Gastroesophageal sphincter (tissue), 4 donors: ENCODE data around the gene MIS18A. TPM values are rescaled to one million over a fixed set of nuclear protein-coding genes. Genes with fewer than 3 reads are reported as not detected.
A peak's percentile ranks its signal among the peaks of the same experiment; 100 is the strongest.

Source experiments
- ATAC-seq: fragments of 150-250 bp; one replicate; pipeline ENCODE4 v1.9.1; 2016; ENCODE audit warnings: mild to moderate bottlenecking, moderate library complexity
- H3K27ac ChIP-seq, 4 donors: fragments of 200-600 bp; sonication (generic) in 3 of 4; 1 replicate in 3 of 4; 2 replicates in 1 of 4; pipeline ENCODE4 v1.5.1; 2016 to 2019
- H3K27me3 ChIP-seq: fragments of 200-600 bp; sonication (generic); one replicate; pipeline ENCODE4 v1.5.1; 2019
- H3K36me3 ChIP-seq, 2 donors: fragments of 200-600 bp; sonication (generic); one replicate each; pipeline ENCODE4 v1.5.1; 2019; ENCODE audit warnings: control low read depth in 1 of 2
- H3K4me1 ChIP-seq, 3 donors: fragments of 200-600 bp; sonication (generic); 1 replicate in 2 of 3; 2 replicates in 1 of 3; pipeline ENCODE4 v1.5.1; 2016 to 2019; ENCODE audit warnings: control low read depth in 2 of 3
- H3K4me3 ChIP-seq, 2 donors: fragments of 200-600 bp; sonication (generic); one replicate each; pipeline ENCODE4 v1.5.1; 2019; ENCODE audit warnings: mild to moderate bottlenecking in 1 of 2, moderate library complexity in 1 of 2
- H3K9me3 ChIP-seq, 3 donors: fragments of 200-600 bp; sonication (generic); one replicate each; pipeline ENCODE4 v1.5.1; 2017 to 2019; ENCODE audit warnings: control low read depth in 2 of 3
- EP300 ChIP-seq: sonication (generic); formaldehyde crosslinking; IDR thresholded peaks from one replicate; pipeline ENCODE4 v1.6.1; 2017; ENCODE audit warnings: antibody characterized with exemption, mild to moderate bottlenecking
- POLR2A ChIP-seq, 2 donors: fragments of 450-650 bp; IDR thresholded peaks; one replicate each; pipeline ENCODE4 v1.6.1; 2017; ENCODE audit warnings: antibody characterized with exemption in 2 of 2, mild to moderate bottlenecking in 2 of 2, moderate library complexity in 1 of 2
- POLR2AphosphoS5 ChIP-seq: sonication (generic); formaldehyde crosslinking; IDR thresholded peaks from one replicate; pipeline ENCODE4 v1.6.1; 2017; ENCODE audit warnings: antibody characterized with exemption
- WGBS, 2 donors: methylation state at CpG; one replicate each; pipeline ENCODE4 v1.1.5; 2018; ENCODE audit warnings: low coverage in 1 of 2; 5-methylcytosine and 5-hydroxymethylcytosine counted together
- total RNA-seq, 4 donors: library from RNA; depleted of rRNA; stranded (reverse); fragments of >200 nt; gene quantifications; one replicate each; pipeline ENCODE4 v1.1.0, GENCODE V29; 2016
- TF ChIP-seq, protein P1 (sequence below), 4 experiments: fragments of 200-600 bp in 2 of 4; fragments of 450-650 bp in 2 of 4; sonication (generic) in 1 of 4; IDR thresholded peaks; one replicate each; pipeline ENCODE4 v1.5.1; 2017 to 2019; ENCODE audit warnings: antibody characterized with exemption in 4 of 4, mild to moderate bottlenecking in 2 of 4, moderate library complexity in 2 of 4

Gene MIS18A
- total RNA-seq, 4 donors from 2014 or later, result 4.7 to 5.5 (median 5.2) TPM

DNA sequence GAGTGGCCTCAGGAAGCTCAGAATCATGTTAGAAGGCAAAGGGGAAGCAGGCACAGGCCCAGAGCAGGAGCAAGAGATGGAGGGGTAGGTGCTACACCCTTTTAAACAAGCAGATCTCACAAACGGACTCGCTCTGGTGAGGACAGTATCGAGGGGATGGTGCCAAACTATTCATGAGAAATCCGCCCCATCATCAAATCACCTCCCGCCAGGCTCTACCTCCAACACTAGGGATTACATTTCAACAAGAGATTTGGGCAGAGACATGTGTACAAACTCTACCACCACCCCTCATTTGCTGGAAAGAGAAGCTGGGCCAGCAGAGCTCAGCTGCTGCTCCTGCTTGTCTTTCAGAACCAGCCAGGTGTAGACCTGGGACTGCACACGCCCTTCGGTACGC is 32.9 kb downstream of the MIS18A start:
- H3K36me3 ChIP-seq, result no peaks in the 10 kb centered on the region

GRCh38 chr21:32240851-32241687 is 37.8 kb downstream of the MIS18A start:
- TF ChIP-seq, protein P1, sequence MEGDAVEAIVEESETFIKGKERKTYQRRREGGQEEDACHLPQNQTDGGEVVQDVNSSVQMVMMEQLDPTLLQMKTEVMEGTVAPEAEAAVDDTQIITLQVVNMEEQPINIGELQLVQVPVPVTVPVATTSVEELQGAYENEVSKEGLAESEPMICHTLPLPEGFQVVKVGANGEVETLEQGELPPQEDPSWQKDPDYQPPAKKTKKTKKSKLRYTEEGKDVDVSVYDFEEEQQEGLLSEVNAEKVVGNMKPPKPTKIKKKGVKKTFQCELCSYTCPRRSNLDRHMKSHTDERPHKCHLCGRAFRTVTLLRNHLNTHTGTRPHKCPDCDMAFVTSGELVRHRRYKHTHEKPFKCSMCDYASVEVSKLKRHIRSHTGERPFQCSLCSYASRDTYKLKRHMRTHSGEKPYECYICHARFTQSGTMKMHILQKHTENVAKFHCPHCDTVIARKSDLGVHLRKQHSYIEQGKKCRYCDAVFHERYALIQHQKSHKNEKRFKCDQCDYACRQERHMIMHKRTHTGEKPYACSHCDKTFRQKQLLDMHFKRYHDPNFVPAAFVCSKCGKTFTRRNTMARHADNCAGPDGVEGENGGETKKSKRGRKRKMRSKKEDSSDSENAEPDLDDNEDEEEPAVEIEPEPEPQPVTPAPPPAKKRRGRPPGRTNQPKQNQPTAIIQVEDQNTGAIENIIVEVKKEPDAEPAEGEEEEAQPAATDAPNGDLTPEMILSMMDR (IDR thresholded peaks at IDR 0.05), result no peak
- TF ChIP-seq POLR2AphosphoS5 (no peak), EP300 (no peak), POLR2A (IDR thresholded peaks at IDR 0.05) (no peak)
- peak overlapping the region; percentile 58 to 80 (median 62) for H3K27ac ChIP-seq
- H3K36me3 ChIP-seq, result no peaks in the 10 kb centered on the region
- ATAC-seq, result peak; percentile 43
- H3K4me3 ChIP-seq, result peak overlapping the region in 1 of 2 donors; percentile 9
- WGBS, 2 donors, result 13 to 15% methylated on average over 7 of the region's 7 CpGs
- no peaks in the 10 kb centered on the region for H3K9me3 ChIP-seq
- no peaks in the 10 kb centered on the region for H3K27me3 ChIP-seq
- peaks cover 0 to 16% (median 4%) of the 10 kb centered on the region in 3 donors for H3K4me1 ChIP-seq

More for the DNA sequence above, 32.9 kb downstream of the MIS18A start:
- 90% methylated on average over 6 to 8 of the region's 8 CpGs for WGBS, 2 donors
- ATAC-seq, result no peak
- Histone ChIP-seq H3K4me1 (peaks cover 0 to 21% (median 4%) of the 10 kb centered on the region in 3 donors), H3K27ac (no peak overlapping the region), H3K9me3 (no peaks in the 10 kb centered on the region), H3K4me3 (no peak overlapping the region), H3K27me3 (no peaks in the 10 kb centered on the region)
- TF ChIP-seq EP300, result no peak
- TF ChIP-seq POLR2A (IDR thresholded peaks at IDR 0.05), result no peak
- TF ChIP-seq, protein P1 (IDR thresholded peaks at IDR 0.05), result no peak

DNA sequence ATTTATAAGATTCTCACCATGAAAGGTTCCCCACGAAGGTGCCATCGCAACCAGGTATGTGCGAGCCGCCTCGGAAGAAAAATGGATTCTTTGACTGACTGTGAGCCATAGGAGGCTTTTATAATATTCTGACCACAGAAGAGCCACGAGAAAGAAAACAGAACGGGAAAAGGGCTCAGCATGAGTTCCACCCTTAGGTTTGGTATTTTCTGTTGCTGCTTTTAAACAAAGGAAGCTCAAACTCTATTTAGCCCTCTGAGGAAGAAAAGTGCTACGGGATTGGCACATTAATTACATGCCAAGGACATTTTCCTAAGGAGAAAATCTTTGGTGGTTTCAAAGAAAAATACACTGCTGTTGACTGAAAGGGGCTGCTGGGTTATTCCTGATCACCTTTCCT is 39.3 kb downstream of the MIS18A start:
- no peaks in the 10 kb centered on the region for H3K36me3 ChIP-seq
- no peaks in the 10 kb centered on the region for H3K27me3 ChIP-seq
- 65 to 78% methylated on average over 4 to 8 of the region's 8 CpGs for WGBS, 2 donors
- H3K9me3 ChIP-seq, result no peaks in the 10 kb centered on the region
- no peak for ATAC-seq
- no peak overlapping the region for H3K4me3 ChIP-seq
- no peak overlapping the region for H3K27ac ChIP-seq
- H3K4me1 ChIP-seq, result peaks cover 0 to 16% (median 4%) of the 10 kb centered on the region in 3 donors
- TF ChIP-seq POLR2AphosphoS5, result no peak
- TF ChIP-seq EP300, result no peak
- TF ChIP-seq POLR2A (IDR thresholded peaks at IDR 0.05), result no peak
- TF ChIP-seq, protein P1 (IDR thresholded peaks at IDR 0.05), result no peak

GRCh38 chr21:32238063-32238462 is 40.8 kb downstream of the MIS18A start:
- WGBS, 2 donors, result 89 to 100% methylated on average over 1 of the region's 1 CpG
- H3K36me3 ChIP-seq, result no peaks in the 10 kb centered on the region
- no peak overlapping the region for H3K4me3 ChIP-seq
- H3K27ac ChIP-seq, result no peak overlapping the region
- H3K9me3 ChIP-seq, result no peaks in the 10 kb centered on the region
- no peak for ATAC-seq
- H3K4me1 ChIP-seq, result peaks cover 0 to 20% (median 4%) of the 10 kb centered on the region in 3 donors
- TF ChIP-seq, protein P1 (IDR thresholded peaks at IDR 0.05), result no peak
- no peak for TF ChIP-seq POLR2A (IDR thresholded peaks at IDR 0.05)
- no peak for TF ChIP-seq EP300
- no peak for TF ChIP-seq POLR2AphosphoS5
- no peaks in the 10 kb centered on the region for H3K27me3 ChIP-seq

DNA sequence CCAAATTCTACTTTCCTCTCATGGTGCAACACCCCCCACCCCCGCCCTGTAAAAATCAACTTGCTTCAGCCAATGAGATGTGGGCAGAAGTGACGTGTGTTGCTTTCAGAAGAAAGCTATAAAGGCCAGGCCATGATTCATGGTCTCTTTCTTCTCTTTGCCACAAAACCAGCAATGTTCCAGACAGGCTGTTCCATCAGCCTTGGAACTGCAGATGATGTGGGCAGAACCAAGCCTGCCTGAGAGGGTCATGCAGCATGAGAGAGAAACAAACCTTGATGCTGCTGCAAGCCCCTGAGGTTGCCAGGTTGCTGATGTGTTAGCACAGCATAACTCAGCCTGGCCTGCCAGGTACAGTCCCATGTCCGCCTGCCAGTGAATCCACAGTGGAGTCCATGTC is 41.8 kb downstream of the MIS18A start:
- TF ChIP-seq EP300, result no peak
- TF ChIP-seq POLR2AphosphoS5, result no peak
- no peak for TF ChIP-seq POLR2A (IDR thresholded peaks at IDR 0.05)
- TF ChIP-seq, protein P1 (IDR thresholded peaks at IDR 0.05), result no peak
- peaks cover 0 to 24% (median 4%) of the 10 kb centered on the region in 3 donors for H3K4me1 ChIP-seq
- 80% methylated on average over 1 to 2 of the region's 3 CpGs for WGBS, 2 donors
- H3K27ac ChIP-seq, result no peak overlapping the region
- no peaks in the 10 kb centered on the region for H3K36me3 ChIP-seq
- no peaks in the 10 kb centered on the region for H3K27me3 ChIP-seq
- H3K9me3 ChIP-seq, result no peaks in the 10 kb centered on the region
- ATAC-seq, result no peak
- no peak overlapping the region for H3K4me3 ChIP-seq
